HEK293 (cell line): ENCODE data around the gene TMEM150B.

Experiments used
- CTCF ChIA-PET: fragments of 350-600 bp; formaldehyde crosslinking; extraction: SDS; loops from one replicate; lab custom pipeline; 2021; ENCODE audit warnings: antibody characterized with exemption; lab: Yijun Ruan, JAX
- POLR2A ChIA-PET: fragments of 300-600 bp; formaldehyde crosslinking; extraction: SDS; loops from one replicate; lab custom pipeline; 2020; ENCODE audit warnings: antibody characterized with exemption, inconsistent platforms; lab: Yijun Ruan, JAX
- H3K27ac ChIP-seq: fragments of 200-500 bp; sonication (Bioruptor generic); 2 replicates; pipeline ENCODE4 v1.5.1; 2014; ENCODE audit warnings: low read depth, low read length, control low read depth, inconsistent platforms; ENCODE audit errors: extremely low read depth
- H3K36me3 ChIP-seq, 2 experiments: fragments of 200-500 bp in 1 of 2; sonication (Bioruptor generic) in 1 of 2; 1 replicate in 1 of 2; 2 replicates in 1 of 2; pipeline ENCODE4 v1.5.1; 2014 to 2017; ENCODE audit warnings: inconsistent platforms in 2 of 2, low read length in 2 of 2; ENCODE audit not compliant: control insufficient read depth in 2 of 2, insufficient read depth in 1 of 2
- H3K4me1 ChIP-seq: fragments of 200-500 bp; sonication (Bioruptor generic); 2 replicates; pipeline ENCODE4 v1.5.1; 2014; ENCODE audit warnings: mild to moderate bottlenecking, low read length, inconsistent platforms; ENCODE audit not compliant: control insufficient read depth, insufficient read depth
- H3K4me3 ChIP-seq: 2 replicates; pipeline ENCODE4 v1.5.1; 2011; ENCODE audit warnings: low read depth, mild to moderate bottlenecking, control low read depth, low read length, moderate library complexity
- H3K9me3 ChIP-seq: fragments of 200-500 bp; sonication (Bioruptor generic); 2 replicates; pipeline ENCODE4 v1.5.1; 2014; ENCODE audit warnings: low read depth, low read length, inconsistent platforms; ENCODE audit not compliant: control insufficient read depth, insufficient read depth
- ATF2 ChIP-seq: fragments of 450-650 bp; formaldehyde crosslinking; IDR thresholded peaks from 2 replicates; pipeline ENCODE4 v1.5.1; 2016; ENCODE audit warnings: missing biosample characterization, missing genetic modification characterization, low read depth
- FEZF1 ChIP-seq: fragments of 450-650 bp; formaldehyde crosslinking; IDR thresholded peaks from 2 replicates; pipeline ENCODE4 v1.5.1; 2016; ENCODE audit warnings: missing biosample characterization, missing genetic modification characterization
- KLF1 ChIP-seq: fragments of 450-650 bp; formaldehyde crosslinking; IDR thresholded peaks from 2 replicates; pipeline ENCODE4 v1.5.1; 2016; ENCODE audit warnings: missing biosample characterization, missing genetic modification characterization
- KLF17 ChIP-seq: fragments of 450-650 bp; formaldehyde crosslinking; IDR thresholded peaks from 2 replicates; pipeline ENCODE4 v1.5.1; 2016; ENCODE audit warnings: missing biosample characterization, missing genetic modification characterization
- REPIN1 ChIP-seq: fragments of 450-650 bp; formaldehyde crosslinking; IDR thresholded peaks from 2 replicates; pipeline ENCODE4 v1.5.1; 2017; ENCODE audit warnings: missing biosample characterization, missing genetic modification characterization, low read depth
- TRIM28 ChIP-seq: IDR thresholded peaks from 2 replicates; pipeline ENCODE4 v1.6.1; 2011; ENCODE audit warnings: low read length, control low read depth, borderline replicate concordance
- WT1 ChIP-seq: fragments of 450-650 bp; formaldehyde crosslinking; IDR thresholded peaks from 2 replicates; pipeline ENCODE4 v1.5.1; 2016; ENCODE audit warnings: missing biosample characterization, missing genetic modification characterization
- ZBTB6 ChIP-seq: fragments of 450-650 bp; formaldehyde crosslinking; IDR thresholded peaks from 2 replicates; pipeline ENCODE4 v1.5.1; 2017; ENCODE audit warnings: missing biosample characterization, missing genetic modification characterization
- ZFP3 ChIP-seq: fragments of 450-650 bp; formaldehyde crosslinking; IDR thresholded peaks from 2 replicates; pipeline ENCODE4 v1.5.1; 2016; ENCODE audit warnings: low read depth, missing biosample characterization, missing genetic modification characterization
- ZNF138 ChIP-seq: fragments of 450-650 bp; formaldehyde crosslinking; IDR thresholded peaks from 2 replicates; pipeline ENCODE4 v1.5.1; 2016; ENCODE audit warnings: missing biosample characterization, missing genetic modification characterization, borderline replicate concordance
- ZNF148 ChIP-seq: fragments of 450-650 bp; formaldehyde crosslinking; IDR thresholded peaks from 2 replicates; pipeline ENCODE4 v1.5.0; 2017; ENCODE audit warnings: missing biosample characterization, missing genetic modification characterization, borderline replicate concordance
- ZNF16 ChIP-seq: fragments of 450-650 bp; formaldehyde crosslinking; IDR thresholded peaks from 2 replicates; pipeline ENCODE4 v1.5.1; 2016; ENCODE audit warnings: low read depth, missing biosample characterization, missing genetic modification characterization
- ZNF391 ChIP-seq: fragments of 450-650 bp; formaldehyde crosslinking; IDR thresholded peaks from 2 replicates; pipeline ENCODE4 v1.5.1; 2016; ENCODE audit warnings: low read depth, missing biosample characterization, missing genetic modification characterization, borderline replicate concordance
- ZNF426 ChIP-seq: fragments of 450-650 bp; formaldehyde crosslinking; IDR thresholded peaks from 2 replicates; pipeline ENCODE4 v1.5.1; 2017; ENCODE audit warnings: missing biosample characterization, missing genetic modification characterization, mild to moderate bottlenecking, inconsistent platforms, moderate library complexity
- ZNF473 ChIP-seq: fragments of 450-650 bp; formaldehyde crosslinking; IDR thresholded peaks from 2 replicates; pipeline ENCODE4 v1.5.1; 2017; ENCODE audit warnings: missing biosample characterization, missing genetic modification characterization
- ZNF560 ChIP-seq: fragments of 450-650 bp; formaldehyde crosslinking; IDR thresholded peaks from 2 replicates; pipeline ENCODE4 v1.5.1; 2017; ENCODE audit warnings: missing biosample characterization, missing genetic modification characterization, borderline replicate concordance
- ZNF707 ChIP-seq: fragments of 450-650 bp; formaldehyde crosslinking; IDR thresholded peaks from 2 replicates; pipeline ENCODE4 v1.5.1; 2016; ENCODE audit warnings: missing biosample characterization, missing genetic modification characterization
- ZNF776 ChIP-seq: fragments of 450-650 bp; formaldehyde crosslinking; IDR thresholded peaks from 2 replicates; pipeline ENCODE4 v1.5.0; 2017; ENCODE audit warnings: missing biosample characterization, missing genetic modification characterization, borderline replicate concordance
- ZNF785 ChIP-seq: fragments of 450-650 bp; formaldehyde crosslinking; IDR thresholded peaks from 2 replicates; pipeline ENCODE4 v1.5.1; 2016; ENCODE audit warnings: missing biosample characterization, missing genetic modification characterization
- ZXDB ChIP-seq: fragments of 450-650 bp; formaldehyde crosslinking; IDR thresholded peaks from 2 replicates; pipeline ENCODE4 v1.5.1; 2016; ENCODE audit warnings: missing biosample characterization, missing genetic modification characterization

The TMEM150B gene

GRCh38 chr19:55304279-55304978, 20.7 kb downstream of the TMEM150B start:
- H3K27ac ChIP-seq: no peak overlapping the region
- no peaks in the 10 kb centered on the region for H3K9me3 ChIP-seq
- ChIA-PET CTCF (interaction anchor here (3.6 to 4.1 kb wide), 2 partner anchors 12 to 80 kb away, joined by 23 to 62 read pairs; partner anchors contain the start of gene TMEM238), POLR2A (interaction anchor here (0.6 to 4.0 kb wide), 3 partner anchors 35 to 268 kb away, joined by 3 to 18 read pairs (median 9); partner anchors contain the start of gene UBE2S)
- H3K4me1 ChIP-seq: peaks cover 3% of the 10 kb centered on the region; the same call in 1 of the 2 replicates
- no peak overlapping the region for H3K4me3 ChIP-seq
- TF ChIP-seq FEZF1 (tag by site-specific recombination) (no peak), WT1 (no peak), ZNF785 (tag by site-specific recombination) (no peak), ZNF473 (tag by site-specific recombination) (no peak), ZNF148 (no peak), REPIN1 (tag by site-specific recombination) (no peak), ATF2 (tag by site-specific recombination) (no peak), ZNF138 (no peak), TRIM28 (no peak), ZNF16 (tag by site-specific recombination) (no peak), KLF17 (tag by site-specific recombination) (no peak), ZNF707 (tag by site-specific recombination) (no peak), ZXDB (tag by site-specific recombination) (no peak), ZNF776 (tag by site-specific recombination) (no peak), ZFP3 (tag by site-specific recombination) (no peak), KLF1 (tag by site-specific recombination) (no peak), ZBTB6 (tag by site-specific recombination) (no peak), ZNF391 (tag by site-specific recombination) (no peak), ZNF560 (tag by site-specific recombination) (no peak), ZNF426 (tag by site-specific recombination) (no peak)
- peaks cover 20 to 66% of the 10 kb centered on the region in 2 experiments for H3K36me3 ChIP-seq
